HepG2 (cell line): ENCODE measurements around the gene TSPAN7. TPM values are rescaled to one million over a fixed set of nuclear protein-coding genes. Genes with fewer than 3 reads are reported as not detected.

Experiments used
- ATAC-seq: fragments of 200-7000 bp; cut with Tn5 transposase; 3 replicates; pipeline ENCODE4 v1.9.1; 2020; ENCODE audit warnings: mild to moderate bottlenecking, moderate library complexity
- BruUV-seq: library from RNA; stranded (reverse); fragments of 400-500 nt; replicated peaks from 2 replicates; lab custom pipeline; 2021; lab: Mats Ljungman, UMichigan
- CTCF ChIA-PET: fragments of 300-600 bp; formaldehyde crosslinking; extraction: SDS; loops from one replicate; lab custom pipeline; 2021; ENCODE audit warnings: low total read pairs, inconsistent platforms, low intra/inter-chr PET ratio; lab: Yijun Ruan, JAX
- POLR2A ChIA-PET: fragments of 350-600 bp; sonication (Branson Sonifier 250); formaldehyde crosslinking; loops from one replicate; lab custom pipeline; 2020; ENCODE audit warnings: antibody characterized with exemption, inconsistent platforms; lab: Yijun Ruan, JAX
- DNase-seq: peaks from one replicate; pipeline ENCODE4 v3.0.0-alpha.2; 2015; ENCODE audit warnings: low spot score
- FAIRE-seq: peaks from 3 replicates; lab custom pipeline; 2011; peaks lifted over from hg19 to GRCh38; lab: Jason Lieb, UNC
- H2AFZ ChIP-seq: one replicate; pipeline ENCODE4 v1.6.1; 2011; ENCODE audit warnings: low read length, inconsistent platforms
- H3K27ac ChIP-seq: fragments of 300-600 bp; 3 replicates; pipeline ENCODE4 v1.8.0; 2011; ENCODE audit warnings: mixed run types, mild to moderate bottlenecking, mixed read lengths, low read length, inconsistent platforms; ENCODE audit not compliant: insufficient read depth; ENCODE audit errors: extremely low read length
- H3K27me3 ChIP-seq, 2 experiments: fragments of 200-600 bp in 1 of 2; 2 replicates in 1 of 2; 3 replicates in 1 of 2; pipeline versions ENCODE4 v1.6.0 to v1.8.0; 2011; ENCODE audit warnings: low read length in 2 of 2, mild to moderate bottlenecking in 2 of 2, moderate library complexity in 2 of 2, inconsistent platforms in 1 of 2; ENCODE audit not compliant: insufficient read depth in 2 of 2, control insufficient read depth in 1 of 2
- H3K36me3 ChIP-seq, 2 experiments: fragments of 200-600 bp in 1 of 2; replicated peaks in 1 of 2; 2 replicates in 1 of 2; 3 replicates in 1 of 2; pipeline versions ENCODE4 v1.5.1 to v1.8.0; 2011; ENCODE audit warnings: low read length in 2 of 2, inconsistent platforms in 1 of 2; ENCODE audit not compliant: insufficient read depth in 2 of 2, control insufficient read depth in 1 of 2
- H3K4me1 ChIP-seq: 2 replicates; pipeline ENCODE4 v1.5.1; 2012; ENCODE audit warnings: low read length, inconsistent platforms; ENCODE audit not compliant: insufficient read depth
- H3K4me2 ChIP-seq: 2 replicates; pipeline ENCODE4 v1.6.0; 2011; ENCODE audit warnings: low read depth, low read length, inconsistent platforms
- H3K4me3 ChIP-seq, 3 experiments: fragments of 200-600 bp in 1 of 3; sonication (generic), shearing (Covaris generic) in 1 of 3; replicated peaks in 1 of 3; 2 replicates each; pipeline ENCODE4 v1.5.1; 2011 to 2016; ENCODE audit warnings: low read length in 3 of 3, inconsistent platforms in 2 of 3, low read depth in 2 of 3, mild to moderate bottlenecking in 2 of 3, control low read depth in 1 of 3, mixed read lengths in 1 of 3; ENCODE audit not compliant: insufficient read depth in 1 of 3
- H3K79me2 ChIP-seq: one replicate; pipeline ENCODE4 v1.6.1; 2011; ENCODE audit warnings: low read length, inconsistent platforms; ENCODE audit not compliant: insufficient read depth
- H3K9ac ChIP-seq: 2 replicates; pipeline ENCODE4 v1.6.0; 2011; ENCODE audit warnings: mild to moderate bottlenecking, low read depth, low read length, inconsistent platforms; ENCODE audit not compliant: insufficient read depth
- H3K9me3 ChIP-seq: 2 replicates; pipeline ENCODE4 v1.5.1; 2012; ENCODE audit warnings: mild to moderate bottlenecking, low read length
- H4K20me1 ChIP-seq: 2 replicates; pipeline ENCODE4 v1.6.0; 2011; ENCODE audit warnings: inconsistent platforms, mild to moderate bottlenecking, low read length, moderate library complexity; ENCODE audit not compliant: insufficient read depth
- CENPX ChIP-seq: sonication (generic); formaldehyde crosslinking; IDR thresholded peaks from 2 replicates; pipeline ENCODE4 v1.9.0; 2021; ENCODE audit warnings: mild to moderate bottlenecking, missing genetic modification reagents, moderate library complexity
- JUNB ChIP-seq: sonication (generic); formaldehyde crosslinking; IDR thresholded peaks from 2 replicates; pipeline ENCODE4 v1.8.0; 2022; ENCODE audit warnings: missing genetic modification reagents, mild to moderate bottlenecking, borderline replicate concordance
- MEF2D ChIP-seq: sonication (generic); formaldehyde crosslinking; IDR thresholded peaks from 2 replicates; pipeline ENCODE4 v1.5.1; 2020; ENCODE audit warnings: mild to moderate bottlenecking, missing genetic modification reagents
- NCOA5 ChIP-seq: sonication (generic); formaldehyde crosslinking; IDR thresholded peaks from 2 replicates; pipeline ENCODE4 v1.4.0; 2020; ENCODE audit warnings: missing genetic modification reagents
- NFRKB ChIP-seq: fragments of 450-650 bp; IDR thresholded peaks from 2 replicates; pipeline ENCODE4 v1.6.1; 2017
- PRMT3 ChIP-seq: sonication (generic); formaldehyde crosslinking; IDR thresholded peaks from 2 replicates; pipeline ENCODE4 v1.8.1; 2022; ENCODE audit warnings: low read depth, mild to moderate bottlenecking, moderate library complexity, missing genetic modification reagents, borderline replicate concordance
- RBM39 ChIP-seq: fragments of 200-400 bp; formaldehyde crosslinking; IDR thresholded peaks from one replicate; pipeline ENCODE4 v1.6.1; 2018; ENCODE audit warnings: antibody characterized with exemption, mild to moderate bottlenecking, low read depth, low read length; ENCODE audit not compliant: poor library complexity, severe bottlenecking
- SPEN ChIP-seq: sonication (generic); formaldehyde crosslinking; IDR thresholded peaks from 2 replicates; pipeline ENCODE4 v1.5.1; 2020; ENCODE audit warnings: low read depth, mild to moderate bottlenecking, missing genetic modification reagents
- YEATS4 ChIP-seq: sonication (generic); formaldehyde crosslinking; IDR thresholded peaks from 2 replicates; pipeline ENCODE4 v1.4.0; 2020; ENCODE audit warnings: missing genetic modification reagents, borderline replicate concordance
- ZNF383 ChIP-seq: sonication (generic); formaldehyde crosslinking; IDR thresholded peaks from 2 replicates; pipeline ENCODE4 v1.4.0; 2020; ENCODE audit warnings: missing genetic modification reagents, mild to moderate bottlenecking, borderline replicate concordance
- ZNF451 ChIP-seq: sonication (generic); formaldehyde crosslinking; IDR thresholded peaks from 2 replicates; pipeline ENCODE4 v1.5.0; 2020; ENCODE audit warnings: mild to moderate bottlenecking, missing genetic modification reagents
- ZNF678 ChIP-seq: sonication (generic); formaldehyde crosslinking; IDR thresholded peaks from 2 replicates; pipeline ENCODE4 v1.4.0; 2020; ENCODE audit warnings: mild to moderate bottlenecking, missing genetic modification reagents
- ZNF720 ChIP-seq: sonication (generic); formaldehyde crosslinking; IDR thresholded peaks from 2 replicates; pipeline ENCODE4 v1.4.0; 2020; ENCODE audit warnings: missing genetic modification reagents
- ZNF776 ChIP-seq: sonication (generic); formaldehyde crosslinking; IDR thresholded peaks from 2 replicates; pipeline ENCODE4 v1.4.0; 2020; ENCODE audit warnings: mild to moderate bottlenecking, missing genetic modification reagents
- ZNF816 ChIP-seq: sonication (generic); formaldehyde crosslinking; IDR thresholded peaks from 2 replicates; pipeline ENCODE4 v1.8.0; 2022; ENCODE audit warnings: missing genetic modification reagents, mild to moderate bottlenecking, borderline replicate concordance
- WGBS: methylation state at CpG from one replicate; pipeline ENCODE4 v1.1.6; 2017; ENCODE audit warnings: low lambda C conversion rate; 5-methylcytosine and 5-hydroxymethylcytosine counted together
- in situ Hi-C: cut with HindIII; loops from 2 replicates; pipeline ENCODE4 v1.10.0; 2017; ENCODE audit warnings: low pct_unique_long_range_greater_than_20kb; ENCODE audit not compliant: extremely low pct_ligation_motif_present
- intact Hi-C: fragments of 100-400 bp; cut with micrococcal nuclease; formaldehyde crosslinking; loops from one replicate; pipeline ENCODE4 v1.10.0; 2022; ENCODE audit not compliant: unreplicated experiment
- polyA plus RNA-seq, 8 experiments: library from polyadenylated mRNA; depleted of rRNA in 3 of 8; stranded (reverse) in 7 of 8; unstranded in 1 of 8; fragments of >200 nt; fragmentation: Illumina TruSeq in 4 of 8; extraction: Trizol in 4 of 8; gene quantifications; 2 replicates each; pipeline versions ENCODE4 v1.2.1 to v1.2.3, GENCODE V29; 2011 to 2016; ENCODE audit warnings: low read depth in 4 of 8, missing spikeins in 1 of 8, mixed read lengths in 1 of 8; ENCODE audit not compliant: insufficient read depth in 1 of 8
- total RNA-seq, 5 experiments: library from RNA; depleted of rRNA; stranded (reverse); fragments of >200 nt; fragmentation: Illumina TruSeq; extraction: Trizol; gene quantifications; 2 replicates each; pipeline ENCODE4 v1.2.3, GENCODE V29; 2016; ENCODE audit warnings: low read depth in 1 of 5
- TF ChIP-seq, protein P1 (sequence below), 2 experiments: sonication (generic) in 1 of 2; formaldehyde crosslinking in 1 of 2; IDR thresholded peaks; 2 replicates each; pipeline versions ENCODE4 v1.4.0 to v1.6.1; 2016 to 2020; ENCODE audit warnings: borderline replicate concordance in 1 of 2, low read depth in 1 of 2, mild to moderate bottlenecking in 1 of 2, missing genetic modification reagents in 1 of 2
- TF ChIP-seq, protein P2 (sequence below): IDR thresholded peaks from 2 replicates; pipeline ENCODE4 v1.6.1; 2012; ENCODE audit warnings: low read depth, low read length, improper control_type of control experiment

The TSPAN7 gene
- total and polyA plus RNA-seq, 2 of the 13 experiments (the other 11 are each of a cell fraction or from before 2014, with no cell fraction given), result 21.4 to 47.1 TPM

DNA sequence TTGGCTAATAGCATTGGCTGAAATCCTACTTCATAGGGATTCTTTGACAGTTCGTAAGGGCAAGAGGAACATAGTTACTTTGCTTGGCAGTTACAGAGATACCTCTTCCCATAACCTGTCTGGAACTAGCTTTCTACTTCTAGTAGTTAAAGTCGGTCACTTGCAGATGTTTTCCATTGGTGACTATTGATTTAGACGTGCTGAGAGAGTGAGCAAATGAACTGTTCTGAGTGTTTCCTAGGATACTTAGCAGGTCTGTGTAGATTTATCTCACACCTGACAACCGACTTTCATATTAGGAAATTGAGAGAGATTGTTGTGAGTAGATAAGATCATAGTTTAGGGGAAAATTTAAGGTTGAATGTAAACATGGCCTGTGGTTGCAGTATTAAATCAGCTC is 116.8 kb downstream of the TSPAN7 start:
- ATAC-seq (no peak), DNase-seq (no peak), FAIRE-seq (no peak)
- Histone ChIP-seq H3K36me3 (no peaks in the 10 kb centered on the region), H4K20me1 (no peaks in the 10 kb centered on the region), H3K4me3 (no peak overlapping the region), H2AFZ (no peak overlapping the region), H3K27me3 (no peaks in the 10 kb centered on the region), H3K9ac (no peak overlapping the region), H3K4me1 (peaks cover 19% of the 10 kb centered on the region), H3K9me3 (no peaks in the 10 kb centered on the region), H3K79me2 (no peaks in the 10 kb centered on the region), H3K27ac (no peak overlapping the region), H3K4me2 (no peak overlapping the region)
- BruUV-seq, result no TSS peak
- in situ Hi-C loops, result no loop called here
- WGBS, result 88% methylated on average over 4 of the region's 4 CpGs
- ChIA-PET POLR2A (no interaction called here), CTCF (no interaction called here)
- intact Hi-C loops, result no loop called here
- TF ChIP-seq MEF2D (no peak), ZNF383 (CRISPR knock-in tag) (no peak), ZNF776 (no peak), PRMT3 (CRISPR knock-in tag) (no peak), ZNF816 (no peak), ZNF720 (CRISPR knock-in tag) (no peak), ZNF451 (CRISPR knock-in tag) (no peak), SPEN (no peak), YEATS4 (CRISPR knock-in tag) (no peak), RBM39 (no peak), CENPX (CRISPR knock-in tag) (no peak), JUNB (CRISPR knock-in tag) (no peak), NCOA5 (CRISPR knock-in tag) (no peak), ZNF678 (CRISPR knock-in tag) (no peak), NFRKB (no peak)
- TF ChIP-seq, protein P1, sequence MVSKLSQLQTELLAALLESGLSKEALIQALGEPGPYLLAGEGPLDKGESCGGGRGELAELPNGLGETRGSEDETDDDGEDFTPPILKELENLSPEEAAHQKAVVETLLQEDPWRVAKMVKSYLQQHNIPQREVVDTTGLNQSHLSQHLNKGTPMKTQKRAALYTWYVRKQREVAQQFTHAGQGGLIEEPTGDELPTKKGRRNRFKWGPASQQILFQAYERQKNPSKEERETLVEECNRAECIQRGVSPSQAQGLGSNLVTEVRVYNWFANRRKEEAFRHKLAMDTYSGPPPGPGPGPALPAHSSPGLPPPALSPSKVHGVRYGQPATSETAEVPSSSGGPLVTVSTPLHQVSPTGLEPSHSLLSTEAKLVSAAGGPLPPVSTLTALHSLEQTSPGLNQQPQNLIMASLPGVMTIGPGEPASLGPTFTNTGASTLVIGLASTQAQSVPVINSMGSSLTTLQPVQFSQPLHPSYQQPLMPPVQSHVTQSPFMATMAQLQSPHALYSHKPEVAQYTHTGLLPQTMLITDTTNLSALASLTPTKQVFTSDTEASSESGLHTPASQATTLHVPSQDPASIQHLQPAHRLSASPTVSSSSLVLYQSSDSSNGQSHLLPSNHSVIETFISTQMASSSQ (IDR thresholded peaks at IDR 0.05; ENCODE audit: low read depth), result no peak
- TF ChIP-seq, protein P1 (CRISPR knock-in tag; IDR thresholded peaks at IDR 0.05; ENCODE audit: borderline replicate concordance), result no peak
- TF ChIP-seq, protein P2, sequence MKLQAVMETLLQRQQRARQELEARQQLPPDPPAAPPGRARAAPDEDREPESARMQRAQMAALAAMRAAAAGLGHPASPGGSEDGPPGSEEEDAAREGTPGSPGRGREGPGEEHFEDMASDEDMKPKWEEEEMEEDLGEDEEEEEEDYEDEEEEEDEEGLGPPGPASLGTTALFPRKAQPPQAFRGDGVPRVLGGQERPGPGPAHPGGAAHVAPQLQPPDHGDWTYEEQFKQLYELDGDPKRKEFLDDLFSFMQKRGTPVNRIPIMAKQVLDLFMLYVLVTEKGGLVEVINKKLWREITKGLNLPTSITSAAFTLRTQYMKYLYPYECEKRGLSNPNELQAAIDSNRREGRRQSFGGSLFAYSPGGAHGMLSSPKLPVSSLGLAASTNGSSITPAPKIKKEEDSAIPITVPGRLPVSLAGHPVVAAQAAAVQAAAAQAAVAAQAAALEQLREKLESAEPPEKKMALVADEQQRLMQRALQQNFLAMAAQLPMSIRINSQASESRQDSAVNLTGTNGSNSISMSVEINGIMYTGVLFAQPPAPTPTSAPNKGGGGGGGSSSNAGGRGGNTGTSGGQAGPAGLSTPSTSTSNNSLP, result no peak
